Glutamatergic neuron (in vitro differentiated cells): ENCODE results near the gene IL4. TPM values are rescaled to one million over a fixed set of nuclear protein-coding genes. Genes with fewer than 3 reads are reported as not detected.

Source experiments
- DNase-seq: peaks from one replicate; pipeline ENCODE4 v3.0.0; 2022
- H3K27ac Mint-ChIP-seq: one replicate; pipeline ENCODE4 v1.8.0; 2020; ENCODE audit warnings: mild to moderate bottlenecking, mixed read lengths, inconsistent platforms; ENCODE audit not compliant: unreplicated experiment
- H3K27me3 Mint-ChIP-seq: one replicate; pipeline ENCODE4 v1.8.0; 2020; ENCODE audit warnings: mild to moderate bottlenecking, moderate library complexity, mixed read lengths, inconsistent platforms; ENCODE audit not compliant: unreplicated experiment
- H3K36me3 Mint-ChIP-seq: one replicate; pipeline ENCODE4 v1.8.0; 2020; ENCODE audit warnings: mild to moderate bottlenecking, mixed read lengths, inconsistent platforms; ENCODE audit not compliant: unreplicated experiment
- H3K4me1 Mint-ChIP-seq: one replicate; pipeline ENCODE4 v1.8.0; 2020; ENCODE audit warnings: mild to moderate bottlenecking, low read depth, mixed read lengths, inconsistent platforms; ENCODE audit not compliant: unreplicated experiment
- H3K4me3 Mint-ChIP-seq: one replicate; pipeline ENCODE4 v1.8.0; 2020; ENCODE audit warnings: mild to moderate bottlenecking, mixed read lengths, inconsistent platforms; ENCODE audit not compliant: unreplicated experiment
- H3K9me3 Mint-ChIP-seq: one replicate; pipeline ENCODE4 v1.8.0; 2020; ENCODE audit warnings: mild to moderate bottlenecking, moderate library complexity, mixed read lengths, inconsistent platforms; ENCODE audit not compliant: unreplicated experiment
- total RNA-seq: library from RNA; stranded (reverse); fragmentation: NEBNext Ultra II Directional; extraction: Animal tissue kit (Norgen Biotek cat#: 25700); gene quantifications from one replicate; pipeline ENCODE4 v1.2.1, GENCODE V29; 2021; ENCODE audit not compliant: unreplicated experiment
- TF ChIP-seq, protein P1 (sequence below): fragments of 200-600 bp; sonication (generic); IDR thresholded peaks from one replicate; pipeline ENCODE4 v1.5.0; 2021; ENCODE audit not compliant: partially characterized antibody, unreplicated experiment

The IL4 gene
- total RNA-seq, 1 donor from 2014 or later, result not detected

DNA sequence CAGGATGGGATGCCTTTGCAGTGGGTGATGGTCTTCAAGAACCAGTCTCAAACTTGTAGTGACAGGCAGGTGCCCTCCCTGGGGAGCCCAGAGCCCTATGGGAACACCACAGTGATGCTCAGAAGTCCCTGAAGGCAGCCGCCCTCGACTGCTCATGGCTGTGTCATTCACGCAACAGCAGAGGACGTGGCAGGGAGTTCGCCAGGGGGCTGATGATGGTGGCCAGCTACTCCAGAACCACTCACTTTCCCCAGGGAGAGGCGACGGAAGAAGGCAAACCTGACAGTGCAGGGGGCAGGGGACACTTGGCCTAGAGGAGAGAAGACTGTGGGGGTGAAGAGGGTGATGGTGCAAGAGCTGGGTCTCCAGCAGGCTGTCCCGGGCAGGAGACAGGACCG is 11.8 kb upstream of the IL4 start:
- Mint-ChIP-seq H3K27me3 (peaks cover 9% of the 10 kb centered on the region), H3K4me1 (peaks cover 16% of the 10 kb centered on the region), H3K4me3 (no peak overlapping the region), H3K9me3 (peaks cover 5% of the 10 kb centered on the region), H3K27ac (no peak overlapping the region), H3K36me3 (no peaks in the 10 kb centered on the region)
- DNase-seq, result no peak
- TF ChIP-seq, protein P1, sequence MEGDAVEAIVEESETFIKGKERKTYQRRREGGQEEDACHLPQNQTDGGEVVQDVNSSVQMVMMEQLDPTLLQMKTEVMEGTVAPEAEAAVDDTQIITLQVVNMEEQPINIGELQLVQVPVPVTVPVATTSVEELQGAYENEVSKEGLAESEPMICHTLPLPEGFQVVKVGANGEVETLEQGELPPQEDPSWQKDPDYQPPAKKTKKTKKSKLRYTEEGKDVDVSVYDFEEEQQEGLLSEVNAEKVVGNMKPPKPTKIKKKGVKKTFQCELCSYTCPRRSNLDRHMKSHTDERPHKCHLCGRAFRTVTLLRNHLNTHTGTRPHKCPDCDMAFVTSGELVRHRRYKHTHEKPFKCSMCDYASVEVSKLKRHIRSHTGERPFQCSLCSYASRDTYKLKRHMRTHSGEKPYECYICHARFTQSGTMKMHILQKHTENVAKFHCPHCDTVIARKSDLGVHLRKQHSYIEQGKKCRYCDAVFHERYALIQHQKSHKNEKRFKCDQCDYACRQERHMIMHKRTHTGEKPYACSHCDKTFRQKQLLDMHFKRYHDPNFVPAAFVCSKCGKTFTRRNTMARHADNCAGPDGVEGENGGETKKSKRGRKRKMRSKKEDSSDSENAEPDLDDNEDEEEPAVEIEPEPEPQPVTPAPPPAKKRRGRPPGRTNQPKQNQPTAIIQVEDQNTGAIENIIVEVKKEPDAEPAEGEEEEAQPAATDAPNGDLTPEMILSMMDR, result no peak

DNA sequence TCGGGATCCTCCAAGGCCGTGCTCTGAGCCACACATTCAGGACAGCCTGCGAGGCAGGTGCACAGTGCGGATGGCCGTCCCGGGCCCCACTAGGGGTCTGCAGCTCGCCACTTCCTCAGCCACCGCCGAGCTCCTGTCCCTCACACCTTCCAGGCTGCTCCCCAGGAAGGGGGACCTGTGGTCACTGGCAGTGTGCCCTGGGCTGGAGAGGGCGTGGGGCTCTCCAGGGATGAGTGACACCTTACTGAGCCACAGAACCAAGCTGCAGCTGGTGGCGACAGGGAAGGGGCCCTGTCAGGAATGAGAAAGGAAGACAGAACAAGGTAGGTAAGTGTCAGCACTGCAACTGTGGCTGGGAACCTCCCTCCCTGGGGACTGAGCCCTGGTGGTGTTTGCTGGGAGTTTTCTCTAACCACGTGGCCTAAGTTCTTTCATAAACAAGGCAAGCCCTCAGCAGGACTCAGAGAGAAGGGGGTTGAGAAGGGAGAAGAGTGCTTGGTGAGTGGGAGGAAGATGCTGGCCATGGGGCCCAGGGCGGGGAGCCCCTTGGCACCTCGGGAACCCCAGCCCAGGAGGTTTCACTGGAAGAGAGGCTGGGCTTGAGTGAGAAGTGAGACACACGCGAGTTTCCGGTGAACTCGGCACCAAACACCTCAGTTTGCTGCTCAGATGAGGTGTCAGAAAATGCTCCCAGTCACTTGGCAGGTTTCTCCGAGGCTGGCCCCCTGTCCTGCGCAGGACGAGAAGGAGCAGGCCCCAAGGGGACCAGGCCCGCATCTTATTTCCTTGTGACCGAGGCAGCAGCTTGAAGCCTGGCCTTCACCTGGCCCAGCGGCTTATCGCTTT is 10.6 kb upstream of the IL4 start:
- DNase-seq, result no peak
- Mint-ChIP-seq H3K27ac (no peak overlapping the region), H3K4me1 (peaks cover 16% of the 10 kb centered on the region), H3K27me3 (peaks cover 7% of the 10 kb centered on the region), H3K36me3 (no peaks in the 10 kb centered on the region), H3K9me3 (peaks cover 3% of the 10 kb centered on the region), H3K4me3 (no peak overlapping the region)
- TF ChIP-seq, protein P1, result no peak

DNA sequence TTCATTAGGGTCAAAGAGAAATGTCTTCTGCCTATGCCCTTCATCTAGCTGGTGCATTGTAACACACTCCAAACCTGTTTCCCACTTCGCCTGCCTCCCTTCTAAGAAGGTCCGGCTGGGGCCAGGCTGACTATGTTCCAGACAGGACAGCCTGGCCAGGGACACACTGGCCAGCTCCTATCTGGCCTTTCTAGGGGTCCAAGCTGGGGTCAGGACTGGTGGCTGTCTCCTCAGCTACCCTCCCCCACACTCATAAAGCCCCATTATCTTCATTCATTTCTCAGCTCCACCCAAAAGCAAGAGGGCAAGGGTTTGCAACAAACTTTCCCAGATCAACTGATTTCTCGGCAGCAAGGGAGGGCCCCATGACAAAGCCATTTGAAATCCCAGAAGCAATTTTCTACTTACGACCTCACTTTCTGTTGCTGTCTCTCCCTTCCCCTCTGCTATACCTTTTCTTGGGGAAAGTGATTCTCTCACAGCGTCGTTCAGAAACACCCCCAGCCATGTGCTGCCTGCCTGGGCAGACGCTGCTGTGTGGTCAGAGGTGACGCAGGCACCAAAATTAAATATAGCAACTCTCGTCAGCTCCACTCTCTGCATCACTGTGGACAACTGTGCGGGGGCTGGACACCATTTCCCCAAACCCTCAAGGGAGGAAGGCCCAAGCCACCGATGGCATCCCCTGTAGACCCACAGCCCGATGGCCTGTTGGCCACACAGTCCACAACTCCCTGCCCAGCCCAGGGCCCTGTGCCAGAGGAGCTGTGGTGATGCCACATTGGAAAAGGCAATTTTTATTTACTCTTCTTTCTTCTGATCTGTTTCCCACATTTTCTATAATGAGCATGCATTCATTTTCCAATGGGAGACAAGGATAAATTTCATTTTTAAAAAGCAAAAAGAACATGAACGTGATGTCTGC is 9.8 kb upstream of the IL4 start:
- Mint-ChIP-seq H3K27me3 (peaks cover 9% of the 10 kb centered on the region), H3K4me1 (peaks cover 16% of the 10 kb centered on the region), H3K4me3 (peak overlapping the region; percentile 9), H3K36me3 (no peaks in the 10 kb centered on the region), H3K9me3 (peaks cover 7% of the 10 kb centered on the region), H3K27ac (no peak overlapping the region)
- no peak for DNase-seq
- TF ChIP-seq, protein P1, result no peak

GRCh38 chr5:132664696-132665209 is 9.0 kb upstream of the IL4 start:
- peaks cover 16% of the 10 kb centered on the region for H3K4me1 Mint-ChIP-seq
- peaks cover 8% of the 10 kb centered on the region for H3K9me3 Mint-ChIP-seq
- H3K27me3 Mint-ChIP-seq, result peaks cover 9% of the 10 kb centered on the region
- H3K36me3 Mint-ChIP-seq, result no peaks in the 10 kb centered on the region
- TF ChIP-seq, protein P1, result no peak
- H3K4me3 Mint-ChIP-seq, result no peak overlapping the region
- no peak overlapping the region for H3K27ac Mint-ChIP-seq
- no peak for DNase-seq
